CD4-positive, alpha-beta T cell (primary cell): ENCODE data around the gene TCF21. TPM values are rescaled to one million over a fixed set of nuclear protein-coding genes. Genes with fewer than 3 reads are reported as not detected.

Experiments
- ATAC-seq: fragments of 200-7000 bp; cut with Tn5 transposase; one replicate; pipeline ENCODE4 v1.10.0; 2022; ENCODE audit warnings: mild to moderate bottlenecking; ENCODE audit not compliant: poor library complexity
- CTCF ChIA-PET: fragments of 350-600 bp; sonication (Branson Sonifier 250); formaldehyde crosslinking; loops from one replicate; lab custom pipeline; 2021; ENCODE audit warnings: antibody characterized with exemption, inconsistent platforms; lab: Charles Lee
- POLR2A ChIA-PET: fragments of 350-600 bp; sonication (Branson Sonifier 250); formaldehyde crosslinking; loops from one replicate; lab custom pipeline; 2021; ENCODE audit warnings: antibody characterized with exemption, inconsistent platforms; lab: Charles Lee
- DNase-seq, 14 experiments: peaks; one replicate each; pipeline ENCODE4 v3.0.0-alpha.2; 2013 to 2020; ENCODE audit warnings: mixed read lengths in 2 of 14
- H3K27ac ChIP-seq, 2 donors: one replicate each; pipeline versions ENCODE4 v1.5.1 to v1.7.0; 2013; ENCODE audit warnings: low read length in 2 of 2, low read depth in 1 of 2, mild to moderate bottlenecking in 1 of 2
- H3K27me3 ChIP-seq, 2 experiments: 1 replicate in 1 of 2; 2 replicates in 1 of 2; pipeline versions ENCODE4 v1.6.1 to v1.7.0; 2013; ENCODE audit warnings: low read length in 2 of 2, control low read depth in 1 of 2, mild to moderate bottlenecking in 1 of 2, moderate library complexity in 1 of 2; ENCODE audit not compliant: insufficient read depth in 2 of 2, control insufficient read depth in 1 of 2
- H3K36me3 ChIP-seq: one replicate; pipeline ENCODE4 v1.6.1; 2013; ENCODE audit warnings: low read length, control low read depth; ENCODE audit not compliant: insufficient read depth
- H3K4me1 ChIP-seq: one replicate; pipeline ENCODE4 v1.6.1; 2013; ENCODE audit warnings: low read length, control low read depth; ENCODE audit not compliant: insufficient read depth
- H3K4me3 ChIP-seq: one replicate; pipeline ENCODE4 v1.5.1; 2013; ENCODE audit warnings: mild to moderate bottlenecking, low read length, moderate library complexity
- H3K9me3 ChIP-seq, 2 experiments: 1 replicate in 1 of 2; 2 replicates in 1 of 2; pipeline versions ENCODE4 v1.6.1 to v1.7.0; 2013; ENCODE audit warnings: low read length in 2 of 2, mild to moderate bottlenecking in 2 of 2, control low read depth in 1 of 2, moderate library complexity in 1 of 2; ENCODE audit not compliant: control insufficient read depth in 1 of 2, insufficient read depth in 1 of 2
- H3K27ac Mint-ChIP-seq: one replicate; pipeline ENCODE4 v1.8.0; 2020; ENCODE audit warnings: mixed read lengths
- H3K27me3 Mint-ChIP-seq: one replicate; pipeline ENCODE4 v1.8.0; 2021; ENCODE audit warnings: mixed read lengths
- H3K36me3 Mint-ChIP-seq: one replicate; pipeline ENCODE4 v1.8.0; 2021; ENCODE audit warnings: low read depth, mixed read lengths
- H3K4me1 Mint-ChIP-seq: one replicate; pipeline ENCODE4 v1.8.0; 2021; ENCODE audit warnings: low read depth, mixed read lengths
- H3K4me3 Mint-ChIP-seq: one replicate; pipeline ENCODE4 v1.8.0; 2020; ENCODE audit warnings: mild to moderate bottlenecking, mixed read lengths
- H3K9me3 Mint-ChIP-seq: one replicate; pipeline ENCODE4 v1.8.0; 2020; ENCODE audit warnings: mixed read lengths
- intact Hi-C, 2 experiments: fragments of 100-400 bp; cut with DNase I in 1 of 2; cut with micrococcal nuclease in 1 of 2; formaldehyde crosslinking; loops; one replicate each; pipeline versions ENCODE4 v1.15.1 to v1.9.0; 2023 to 2025; cut with DNase I, micrococcal nuclease
- total RNA-seq, 174 experiments: library from RNA in 2 of 174; stranded (reverse) in 2 of 174; gene quantifications; one replicate each; pipeline ENCODE4 v1.2.3 and lab custom pipeline; 2021 to 2026
- TF ChIP-seq, protein P1 (sequence below): fragments of 200-600 bp; IDR thresholded peaks from one replicate; pipeline ENCODE4 v1.8.0; 2022; ENCODE audit warnings: antibody characterized with exemption, mild to moderate bottlenecking

TCF21 gene
- total RNA-seq, 2 experiments from 2014 or later = not detected

DNA sequence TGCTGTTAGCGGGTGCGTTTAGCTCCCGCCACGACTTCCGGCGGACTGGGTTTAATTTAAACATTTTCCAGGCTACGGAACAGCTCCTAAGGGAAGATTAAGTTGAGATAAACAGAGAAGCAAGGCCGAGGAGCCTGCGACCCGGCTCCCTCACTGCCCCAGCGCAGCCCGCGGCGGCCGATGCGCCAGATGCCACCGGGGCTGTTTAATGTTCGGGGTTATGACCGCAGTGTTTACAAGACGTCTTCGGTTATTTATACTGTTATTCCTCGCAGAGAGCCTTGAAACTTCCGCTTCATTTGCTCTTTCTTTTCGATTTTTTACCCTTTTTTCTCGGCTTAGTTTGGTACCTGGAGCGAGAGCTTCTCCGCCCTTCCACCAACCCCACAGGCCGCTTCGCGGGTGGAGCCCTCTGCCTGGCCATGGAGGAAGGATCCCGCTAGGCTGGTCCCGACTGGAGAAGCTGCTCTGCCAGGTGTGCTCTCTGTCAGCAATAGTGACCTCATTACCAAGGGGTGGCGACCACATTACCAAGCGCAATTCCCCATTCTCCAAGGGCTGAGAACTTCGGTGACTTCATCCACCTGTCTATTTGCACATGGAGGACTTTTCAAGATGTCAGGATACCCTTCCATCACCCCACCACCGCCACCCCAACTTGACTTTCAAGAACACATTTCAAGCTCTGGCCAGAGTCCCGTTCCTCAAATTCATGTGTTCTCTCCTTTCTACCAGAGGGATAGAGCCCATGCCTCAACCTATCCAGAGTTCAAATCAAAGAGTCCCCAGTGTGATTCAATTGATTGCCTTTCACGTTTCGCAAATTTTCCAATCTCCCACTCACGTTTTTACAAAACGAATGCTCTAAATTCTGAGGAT, 4.1 kb downstream of the TCF21 start:
- Mint-ChIP-seq H3K9me3 (no peaks in the 10 kb centered on the region), H3K27ac (no peak overlapping the region), H3K27me3 (peaks cover 95% of the 10 kb centered on the region), H3K36me3 (no peaks in the 10 kb centered on the region), H3K4me1 (peaks cover 48% of the 10 kb centered on the region), H3K4me3 (no peak overlapping the region)
- Histone ChIP-seq H3K36me3 (no peaks in the 10 kb centered on the region), H3K4me3 (no peak overlapping the region), H3K27ac (no peak overlapping the region), H3K9me3 (peaks cover 0 to 31% of the 10 kb centered on the region in 2 experiments), H3K27me3 (peaks cover 74 to 99% of the 10 kb centered on the region in 2 experiments), H3K4me1 (peaks cover 28% of the 10 kb centered on the region)
- TF ChIP-seq, protein P1, sequence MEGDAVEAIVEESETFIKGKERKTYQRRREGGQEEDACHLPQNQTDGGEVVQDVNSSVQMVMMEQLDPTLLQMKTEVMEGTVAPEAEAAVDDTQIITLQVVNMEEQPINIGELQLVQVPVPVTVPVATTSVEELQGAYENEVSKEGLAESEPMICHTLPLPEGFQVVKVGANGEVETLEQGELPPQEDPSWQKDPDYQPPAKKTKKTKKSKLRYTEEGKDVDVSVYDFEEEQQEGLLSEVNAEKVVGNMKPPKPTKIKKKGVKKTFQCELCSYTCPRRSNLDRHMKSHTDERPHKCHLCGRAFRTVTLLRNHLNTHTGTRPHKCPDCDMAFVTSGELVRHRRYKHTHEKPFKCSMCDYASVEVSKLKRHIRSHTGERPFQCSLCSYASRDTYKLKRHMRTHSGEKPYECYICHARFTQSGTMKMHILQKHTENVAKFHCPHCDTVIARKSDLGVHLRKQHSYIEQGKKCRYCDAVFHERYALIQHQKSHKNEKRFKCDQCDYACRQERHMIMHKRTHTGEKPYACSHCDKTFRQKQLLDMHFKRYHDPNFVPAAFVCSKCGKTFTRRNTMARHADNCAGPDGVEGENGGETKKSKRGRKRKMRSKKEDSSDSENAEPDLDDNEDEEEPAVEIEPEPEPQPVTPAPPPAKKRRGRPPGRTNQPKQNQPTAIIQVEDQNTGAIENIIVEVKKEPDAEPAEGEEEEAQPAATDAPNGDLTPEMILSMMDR = no peak
- no peak for DNase-seq
- CTCF ChIA-PET = no interaction called here
- ATAC-seq = no peak
- intact Hi-C loops = no loop called here
- POLR2A ChIA-PET = interaction anchor here (1.2 kb wide), 1 partner anchor 11 kb away, joined by 3 read pairs; no protein-coding TSS in a partner anchor

- peaks cover 41% of the 10 kb centered on the region for H3K4me1 Mint-ChIP-seq
- CTCF ChIA-PET = no interaction called here
- H3K27ac Mint-ChIP-seq = no peak overlapping the region
Observed at GRCh38 chr6:133893946-133894345, 5.0 kb downstream of the TCF21 start.

GRCh38 chr6:133894369-133894768, 5.5 kb downstream of the TCF21 start:
- TF ChIP-seq, protein P1 = no peak
- no peak overlapping the region for H3K27ac Mint-ChIP-seq
- Histone ChIP-seq H3K27me3 (peaks cover 66 to 93% of the 10 kb centered on the region in 2 experiments), H3K9me3 (peaks cover 0 to 25% of the 10 kb centered on the region in 2 experiments), H3K4me3 (no peak overlapping the region), H3K27ac (no peak overlapping the region), H3K36me3 (no peaks in the 10 kb centered on the region), H3K4me1 (peaks cover 24% of the 10 kb centered on the region)
- ChIA-PET CTCF (no interaction called here), POLR2A (no interaction called here)
- peaks cover 92% of the 10 kb centered on the region for H3K27me3 Mint-ChIP-seq
- peaks cover 38% of the 10 kb centered on the region for H3K4me1 Mint-ChIP-seq
- no peaks in the 10 kb centered on the region for H3K9me3 Mint-ChIP-seq
- intact Hi-C loops = no loop called here
- no peak overlapping the region for H3K4me3 Mint-ChIP-seq
- DNase-seq (no peak), ATAC-seq (no peak)
- H3K36me3 Mint-ChIP-seq = no peaks in the 10 kb centered on the region

More at GRCh38 chr6:133893946-133894345, 5.0 kb downstream of the TCF21 start:
- Histone ChIP-seq H3K9me3 (peaks cover 0 to 29% of the 10 kb centered on the region in 2 experiments), H3K4me3 (no peak overlapping the region), H3K27ac (no peak overlapping the region), H3K27me3 (peaks cover 70 to 98% of the 10 kb centered on the region in 2 experiments), H3K4me1 (peaks cover 28% of the 10 kb centered on the region), H3K36me3 (no peaks in the 10 kb centered on the region)
- intact Hi-C loops = no loop called here
- Mint-ChIP-seq H3K27me3 (peaks cover 95% of the 10 kb centered on the region), H3K9me3 (no peaks in the 10 kb centered on the region), H3K4me3 (no peak overlapping the region), H3K36me3 (no peaks in the 10 kb centered on the region)
- no peak for DNase-seq
- TF ChIP-seq, protein P1 = no peak
- ATAC-seq = no peak
- POLR2A ChIA-PET = no interaction called here
